Colon (tissue), 2 donors: ENCODE measurements around the gene PPP1R3A.

Experiments used
- FAIRE-seq: peaks from 2 replicates; lab custom pipeline; 2012; peaks lifted over from hg19 to GRCh38; lab: Jason Lieb, UNC
- donor health status: control.
- donor health status: control.

PPP1R3A gene

GRCh38 chr7:113883096-113883495, 35.7 kb downstream of the PPP1R3A start:
- FAIRE-seq, result no peak

- FAIRE-seq, result no peak
Observed at GRCh38 chr7:113880559-113880958, 38.2 kb downstream of the PPP1R3A start.

DNA sequence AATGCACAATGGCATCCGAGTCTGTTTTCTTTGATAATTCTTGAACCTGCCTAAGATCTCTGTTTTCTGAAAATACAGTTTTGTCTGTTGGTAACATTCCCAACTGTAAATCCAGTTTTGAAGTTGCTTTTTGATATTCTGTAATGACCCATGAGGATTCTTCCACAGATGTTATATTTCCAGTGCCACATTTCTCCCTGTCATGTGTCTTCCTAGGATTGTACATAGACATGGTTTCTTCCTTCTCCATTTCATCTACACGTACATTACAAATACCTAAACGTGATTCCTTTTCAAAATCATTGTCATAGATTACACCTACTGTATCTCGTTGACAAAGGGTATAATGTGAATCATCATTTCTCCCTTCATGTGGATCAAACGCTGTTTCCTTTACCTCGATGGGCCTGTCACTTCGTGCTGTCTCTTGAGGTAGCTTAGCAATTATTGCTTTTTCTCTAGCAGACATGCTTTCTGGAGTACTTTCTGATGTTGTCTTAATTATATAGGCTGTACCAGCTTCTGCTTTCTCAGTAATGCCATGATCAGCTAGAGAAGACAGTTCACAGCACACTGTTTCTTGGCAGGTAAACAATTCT, 40.3 kb downstream of the PPP1R3A start:
- no peak for FAIRE-seq

DNA sequence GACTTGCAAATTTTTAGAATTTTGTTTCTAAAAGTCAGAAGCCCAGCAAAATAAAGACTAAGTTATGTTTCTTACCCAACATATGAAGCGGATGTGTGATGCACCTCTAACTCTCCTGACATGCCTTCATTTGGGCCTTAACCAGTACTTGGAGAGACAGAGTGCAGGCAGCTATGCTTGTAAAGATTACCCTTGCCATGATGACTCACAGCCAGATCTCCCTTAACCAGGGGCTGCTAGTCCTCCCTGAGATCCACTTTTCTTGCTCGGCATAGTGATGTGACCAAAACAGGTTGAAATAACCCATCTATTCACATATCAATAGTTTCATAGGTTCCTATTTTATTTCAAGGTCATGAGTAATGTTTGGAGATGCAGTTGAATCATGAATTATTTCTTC, 43.6 kb downstream of the PPP1R3A start:
- FAIRE-seq, result no peak

DNA sequence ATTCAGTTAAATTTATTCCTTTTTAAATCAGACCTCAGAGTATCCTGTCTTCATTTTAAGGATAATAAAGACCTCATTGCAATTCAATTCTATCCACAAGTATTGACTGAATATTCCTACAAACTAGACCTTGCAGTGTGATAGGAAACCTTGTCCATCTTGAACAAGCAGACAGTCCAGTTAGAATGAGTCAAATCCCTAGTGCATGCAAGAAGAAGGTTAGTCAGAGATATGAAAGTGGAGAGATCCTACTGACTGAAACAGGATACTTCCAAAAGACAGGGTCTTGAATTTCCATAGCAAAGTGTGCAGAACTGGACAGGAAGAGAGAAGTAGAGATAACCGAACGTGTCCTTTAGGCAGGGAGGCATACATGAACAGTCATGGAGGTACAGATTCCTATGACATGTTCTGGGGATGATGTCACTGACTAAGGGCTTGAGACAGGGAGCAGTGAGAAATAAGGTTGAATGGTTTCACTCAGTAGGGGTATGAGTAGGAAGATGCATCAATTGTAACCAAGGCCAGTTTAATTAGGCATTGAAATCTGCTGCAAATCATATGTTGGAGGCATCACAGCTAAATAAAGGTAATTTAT, 45.2 kb downstream of the PPP1R3A start:
- no peak for FAIRE-seq

GRCh38 chr7:113872981-113873380, 45.8 kb downstream of the PPP1R3A start:
- FAIRE-seq, result no peak

GRCh38 chr7:113867325-113867724, 51.5 kb downstream of the PPP1R3A start:
- FAIRE-seq, result no peak

DNA sequence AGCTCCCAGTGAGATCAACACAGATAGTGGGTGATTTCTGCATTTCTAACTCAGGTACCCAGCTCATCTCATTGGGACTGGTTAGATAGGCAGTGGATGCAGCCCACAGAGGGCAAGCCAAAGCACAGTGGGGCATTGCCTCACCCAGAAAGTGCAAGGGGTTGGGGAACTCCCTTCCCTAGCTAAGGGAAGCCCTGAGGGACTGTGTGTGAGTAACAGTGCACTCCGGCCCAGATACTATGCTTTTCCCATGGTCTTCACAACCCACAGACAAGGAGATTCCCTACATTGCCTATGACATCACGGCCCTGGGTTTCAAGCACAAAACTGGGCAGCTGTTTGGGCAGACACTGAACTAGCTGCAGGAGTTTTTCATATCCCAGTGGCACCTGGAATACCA, 62.8 kb downstream of the PPP1R3A start:
- no peak for FAIRE-seq

DNA sequence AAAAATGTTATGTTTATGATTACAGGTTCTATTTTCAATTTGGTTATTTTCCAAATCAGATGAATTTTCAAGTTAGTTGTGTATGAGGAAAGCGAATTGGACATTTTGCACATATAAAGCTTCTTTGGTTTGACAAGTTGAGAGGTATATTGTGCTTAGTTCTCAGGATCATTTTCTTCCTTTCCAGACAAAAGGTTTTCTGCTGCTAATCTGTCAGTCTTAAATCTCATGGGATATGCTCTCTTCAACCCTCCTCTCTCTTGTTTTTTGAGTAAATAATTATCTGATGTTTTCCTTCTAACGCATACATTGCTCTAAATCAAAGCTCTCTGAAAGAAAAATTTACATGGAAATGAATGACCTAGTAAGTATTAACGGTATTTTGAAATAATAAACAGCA, 77.9 kb downstream of the PPP1R3A start:
- no peak for FAIRE-seq

GRCh38 chr7:113835367-113835766, 83.4 kb downstream of the PPP1R3A start:
- FAIRE-seq, result no peak

- FAIRE-seq, result no peak
Observed at GRCh38 chr7:113832196-113832745, 86.5 kb downstream of the PPP1R3A start.

DNA sequence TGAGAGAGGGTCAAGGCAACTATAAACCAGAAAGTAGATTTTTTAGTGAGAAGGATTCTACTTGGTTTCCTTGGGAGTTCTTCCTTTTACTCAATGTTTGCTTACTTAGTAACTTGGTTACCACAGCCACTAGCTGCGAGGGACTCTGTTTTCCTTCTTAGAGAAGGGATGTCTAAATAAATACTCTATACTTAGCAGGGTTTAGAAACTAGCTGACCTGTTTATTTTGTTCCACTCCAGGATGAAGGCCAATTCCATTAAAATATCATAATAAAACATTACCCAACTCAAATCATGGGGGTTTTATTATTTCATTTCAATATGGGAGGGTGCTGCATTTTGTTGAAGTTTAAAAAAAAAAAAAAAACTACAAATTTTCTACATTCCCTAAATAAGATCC, 87.3 kb downstream of the PPP1R3A start:
- FAIRE-seq, result no peak

DNA sequence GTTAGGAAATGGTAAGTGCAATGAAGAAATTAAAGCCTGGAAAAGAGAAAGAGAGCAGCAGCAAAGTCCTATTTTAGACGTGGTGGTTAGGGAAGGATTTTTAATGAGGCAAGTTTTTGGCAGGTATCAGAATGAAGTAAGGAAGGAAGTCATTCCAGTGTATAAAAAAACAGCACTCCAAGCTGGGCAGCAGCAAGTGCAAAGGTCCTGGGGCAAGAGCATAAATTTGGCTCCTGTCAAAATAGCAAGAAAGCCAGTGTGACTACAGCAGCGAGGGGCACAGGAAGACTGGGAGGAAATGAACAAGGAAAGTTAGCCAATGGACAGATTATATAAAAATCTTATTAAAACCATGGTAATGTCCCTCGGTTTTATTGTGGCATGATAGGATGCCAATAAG, 90.2 kb downstream of the PPP1R3A start:
- no peak for FAIRE-seq
